ENCODE measurements around the gene SLC22A14.

DNA sequence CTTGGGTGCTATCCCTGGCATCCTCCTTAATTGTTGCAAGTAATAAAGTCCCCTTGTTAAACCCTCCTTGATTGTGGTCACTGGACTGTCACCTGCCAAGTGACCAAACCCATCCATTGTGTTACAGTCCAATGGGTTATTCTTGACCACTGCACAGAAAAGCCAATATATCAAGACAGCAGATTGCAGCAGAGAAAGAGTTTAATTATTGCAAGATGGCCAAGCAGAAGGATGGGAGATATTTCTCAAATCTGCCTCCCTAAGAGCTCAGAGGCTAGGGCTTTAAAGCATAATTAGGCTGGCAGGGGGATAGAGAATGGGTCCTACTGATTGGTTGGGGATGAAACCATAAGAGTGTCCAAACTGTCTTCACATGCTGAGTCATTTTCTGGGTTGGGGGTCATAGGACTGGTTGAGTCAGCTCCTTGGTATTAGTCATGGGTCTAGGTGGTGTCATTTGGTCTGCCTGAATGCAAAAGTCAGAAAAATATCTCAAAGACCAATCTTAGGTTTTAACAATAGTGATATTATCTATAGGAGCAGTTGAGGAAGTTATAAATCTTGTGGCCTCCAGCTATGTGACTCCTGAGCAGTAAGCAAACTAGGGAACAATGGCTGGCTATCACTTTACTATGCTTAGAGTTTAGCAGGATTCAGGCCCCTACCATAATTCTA lies 45.4 kb downstream of the SLC22A14 start:
- TF ChIP-seq, protein P1, sequence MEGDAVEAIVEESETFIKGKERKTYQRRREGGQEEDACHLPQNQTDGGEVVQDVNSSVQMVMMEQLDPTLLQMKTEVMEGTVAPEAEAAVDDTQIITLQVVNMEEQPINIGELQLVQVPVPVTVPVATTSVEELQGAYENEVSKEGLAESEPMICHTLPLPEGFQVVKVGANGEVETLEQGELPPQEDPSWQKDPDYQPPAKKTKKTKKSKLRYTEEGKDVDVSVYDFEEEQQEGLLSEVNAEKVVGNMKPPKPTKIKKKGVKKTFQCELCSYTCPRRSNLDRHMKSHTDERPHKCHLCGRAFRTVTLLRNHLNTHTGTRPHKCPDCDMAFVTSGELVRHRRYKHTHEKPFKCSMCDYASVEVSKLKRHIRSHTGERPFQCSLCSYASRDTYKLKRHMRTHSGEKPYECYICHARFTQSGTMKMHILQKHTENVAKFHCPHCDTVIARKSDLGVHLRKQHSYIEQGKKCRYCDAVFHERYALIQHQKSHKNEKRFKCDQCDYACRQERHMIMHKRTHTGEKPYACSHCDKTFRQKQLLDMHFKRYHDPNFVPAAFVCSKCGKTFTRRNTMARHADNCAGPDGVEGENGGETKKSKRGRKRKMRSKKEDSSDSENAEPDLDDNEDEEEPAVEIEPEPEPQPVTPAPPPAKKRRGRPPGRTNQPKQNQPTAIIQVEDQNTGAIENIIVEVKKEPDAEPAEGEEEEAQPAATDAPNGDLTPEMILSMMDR (IDR thresholded peaks at IDR 0.05) = no peak
- TF ChIP-seq POLR2A (IDR thresholded peaks at IDR 0.05) (no peak), POLR2AphosphoS5 (IDR thresholded peaks at IDR 0.05) (no peak)

Data from gastroesophageal sphincter (tissue), 3 donors.